Body of pancreas (tissue), 4 donors: ENCODE results near the gene ABCD1.

Experiments used
- CTCF ChIP-seq, 7 experiments: fragments of 450-650 bp in 4 of 7; fragments of 200-600 bp in 3 of 7; sonication (generic) in 3 of 7; IDR thresholded peaks; one replicate each; pipeline ENCODE4 v1.5.1; 2016 to 2019; ENCODE audit warnings: antibody characterized with exemption in 7 of 7
- POLR2A ChIP-seq, 3 donors: fragments of 450-650 bp; IDR thresholded peaks; one replicate each; pipeline ENCODE4 v1.6.1; 2016; ENCODE audit warnings: antibody characterized with exemption in 3 of 3, mild to moderate bottlenecking in 2 of 3

GRCh38 chrX:153755136-153755535 is 30.5 kb downstream of the ABCD1 start:
- TF ChIP-seq POLR2A (IDR thresholded peaks at IDR 0.05) = no peak
- no peak for TF ChIP-seq CTCF (IDR thresholded peaks at IDR 0.05)
